Stimulated activated CD8-positive, alpha-beta memory T cell treated with anti-CD3 and anti-CD28 coated beads, Interleukin-4, amount 100 ng/mL, for 1 hour (primary cell): Measurements from ENCODE around the gene GAB2.
"Not testable (repeated sequence)": the region's sequence is repeated elsewhere in the genome, so short reads cannot be mapped to it uniquely, and the experiment has no call there.

Experiments used
- DNase-seq, 2 donors: peaks; one replicate each; pipeline ENCODE4 v3.0.0-alpha.2; 2020; ENCODE audit warnings: low read depth in 2 of 2, low spot score in 1 of 2

The GAB2 gene

DNA sequence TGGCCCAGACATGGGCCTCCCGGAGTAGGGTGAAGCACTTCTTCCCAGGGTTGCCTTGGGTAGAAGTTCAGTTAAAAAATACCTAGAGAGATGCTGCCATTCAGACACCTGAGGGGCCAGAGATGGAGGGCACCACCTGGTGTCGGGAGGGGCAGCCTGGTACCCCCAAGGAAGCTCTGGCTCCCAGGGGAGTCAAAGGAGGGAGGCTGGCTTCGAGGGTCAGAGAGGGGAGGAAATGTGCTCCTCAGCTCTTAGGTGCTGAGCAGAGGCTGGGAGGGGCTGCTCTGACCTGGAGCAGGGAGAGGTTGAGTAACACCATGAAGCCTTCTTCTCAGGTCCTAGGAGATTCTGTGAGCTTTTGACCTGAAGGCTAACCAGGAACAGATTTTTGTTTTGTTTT lies 227.8 kb downstream of the GAB2 start:
- no peak for DNase-seq

DNA sequence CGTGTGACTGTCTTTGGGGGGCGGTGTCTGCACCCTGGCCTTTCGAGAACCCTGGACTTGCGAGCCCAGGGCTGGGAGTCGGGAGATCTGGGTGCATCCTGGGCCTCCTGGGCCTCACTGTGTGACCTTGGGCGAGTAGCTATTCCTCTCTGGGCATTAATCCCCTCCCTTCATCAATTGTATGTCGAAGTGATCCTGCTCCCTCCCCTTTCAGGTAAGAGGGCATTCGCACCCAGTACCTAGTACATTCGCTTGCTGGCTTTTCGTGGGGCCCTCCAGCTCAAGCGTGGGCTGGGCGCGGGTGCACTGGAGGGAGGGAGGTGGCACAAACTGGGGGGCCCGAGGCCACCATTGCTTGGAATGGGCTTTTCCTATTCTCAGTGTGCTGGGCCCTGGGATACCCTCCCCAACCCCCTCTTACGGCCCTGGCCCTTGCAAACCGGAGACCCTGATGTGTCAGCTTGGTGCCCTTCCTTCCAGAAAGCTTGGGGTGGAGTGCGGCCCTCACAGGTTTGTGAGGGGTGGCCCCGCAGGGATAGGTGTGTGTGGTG lies 228.4 kb downstream of the GAB2 start:
- no peak for DNase-seq

DNA sequence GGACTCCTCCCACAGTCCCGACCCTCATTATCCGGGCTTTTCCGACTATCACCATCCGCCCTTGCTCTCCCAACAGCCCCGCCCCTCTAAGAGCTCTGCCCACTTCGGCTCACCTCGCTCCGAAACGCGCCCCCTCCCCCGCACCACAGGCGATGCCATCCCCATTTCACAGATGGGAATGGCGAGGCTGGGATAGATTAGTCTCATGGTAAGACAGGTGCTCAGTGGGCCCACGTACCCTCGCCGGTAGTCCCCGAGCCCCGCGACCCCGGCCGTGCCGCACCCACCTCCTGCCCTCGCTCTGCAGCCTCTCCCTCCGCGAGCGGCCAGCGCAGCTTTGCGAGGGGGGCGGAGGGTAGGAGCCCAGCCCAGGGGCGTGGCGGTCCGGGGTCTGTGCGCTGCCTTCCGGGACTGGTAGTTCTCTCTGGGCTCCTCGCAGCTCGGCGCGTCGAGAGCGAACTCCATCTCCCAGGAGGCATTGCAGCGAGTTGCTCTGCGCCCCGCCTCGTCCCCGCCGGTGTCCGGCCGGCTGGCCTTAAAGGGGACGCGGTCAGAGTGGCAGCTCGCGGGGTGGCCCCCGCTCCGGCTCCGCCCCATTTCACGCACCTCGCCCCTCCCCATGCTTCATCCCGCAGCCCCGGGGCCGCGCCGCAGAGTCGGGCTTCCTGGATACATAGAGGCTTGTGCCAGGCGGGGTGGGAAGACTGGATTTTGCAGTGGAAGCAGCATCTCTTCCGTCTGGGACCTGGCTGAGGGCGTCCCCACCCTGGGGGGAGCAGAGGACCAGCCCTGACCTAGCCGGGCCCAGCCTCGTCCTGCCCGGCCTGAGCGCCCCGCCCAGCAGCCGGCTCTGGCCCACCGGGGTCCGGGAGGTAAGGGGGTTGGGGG lies 229.1 kb downstream of the GAB2 start, which contains the start of the genes KCTD21 and USP35:
Gene KCTD21 (minus strand): TSS at position 341 of the 888 bp plus-strand sequence. CDS start 14,072 bp downstream, outside the sequence.
Gene USP35 (plus strand): TSS at position 634 of the 888 bp plus-strand sequence. CDS start 7,327 bp downstream, outside the sequence.
- DNase-seq, result peak; percentile 72 to 84

DNA sequence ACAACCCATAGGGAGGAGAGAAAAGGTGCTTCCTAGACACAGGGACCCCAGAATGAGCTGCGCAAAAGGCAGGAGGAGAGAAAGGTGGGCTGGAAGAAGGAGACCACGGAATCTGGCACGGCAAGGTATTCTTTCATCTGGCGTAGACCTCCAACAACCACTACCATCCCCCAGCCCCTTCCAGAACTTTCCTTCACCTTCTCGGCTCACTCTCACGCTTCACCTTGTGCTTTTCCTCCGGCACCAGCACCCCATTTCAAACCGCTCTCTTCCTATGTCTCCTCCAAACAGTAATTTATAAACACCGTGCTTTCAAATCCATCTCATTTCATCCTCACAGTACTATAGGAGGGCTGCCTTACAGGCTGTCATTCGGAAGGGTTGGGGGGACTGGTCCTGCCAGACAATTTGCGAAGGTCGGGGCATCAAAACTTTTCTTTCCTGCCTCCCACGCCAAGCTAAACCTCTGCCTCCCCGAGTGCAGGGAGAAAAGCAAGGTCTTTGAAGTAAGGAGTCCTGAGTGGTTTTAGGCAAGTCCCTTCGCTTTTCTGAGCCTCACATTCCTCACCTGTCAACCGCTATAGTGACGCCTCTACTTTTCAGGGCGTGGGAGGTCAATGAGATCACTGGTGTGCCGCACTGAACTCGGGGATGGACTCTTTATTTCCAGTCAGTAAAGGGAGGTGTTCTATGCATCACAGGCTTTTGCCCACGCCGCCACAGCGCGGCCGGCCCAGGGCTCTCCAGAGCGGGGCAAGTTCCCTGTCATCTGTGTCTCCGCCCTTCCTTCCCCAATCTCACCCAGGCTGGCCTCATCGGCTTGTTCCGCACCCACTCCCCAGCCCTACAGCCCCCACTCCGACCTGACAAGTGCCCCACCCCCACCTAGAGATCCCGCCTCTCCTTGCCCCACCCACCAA lies 230.0 kb downstream of the GAB2 start:
- peak; percentile 38 to 40 for DNase-seq

DNA sequence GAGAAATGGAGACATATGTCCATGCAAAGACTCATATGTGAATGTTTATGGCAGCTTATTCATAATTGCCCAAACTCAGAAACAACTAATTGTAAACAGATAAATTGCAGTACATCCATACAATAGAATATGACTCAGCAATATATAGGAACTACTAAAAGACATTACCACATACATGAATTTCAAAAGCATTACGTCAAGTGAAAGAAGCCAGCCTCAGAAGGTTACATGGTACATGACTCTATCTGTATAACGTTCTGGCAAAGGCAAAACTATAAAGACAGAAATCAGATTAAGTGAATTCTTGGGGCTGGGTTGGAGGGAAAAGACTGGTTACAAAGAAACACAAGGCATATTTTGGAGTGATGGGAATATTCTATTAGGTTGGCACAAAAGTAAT lies 236.4 kb downstream of the GAB2 start:
- no peak for DNase-seq

DNA sequence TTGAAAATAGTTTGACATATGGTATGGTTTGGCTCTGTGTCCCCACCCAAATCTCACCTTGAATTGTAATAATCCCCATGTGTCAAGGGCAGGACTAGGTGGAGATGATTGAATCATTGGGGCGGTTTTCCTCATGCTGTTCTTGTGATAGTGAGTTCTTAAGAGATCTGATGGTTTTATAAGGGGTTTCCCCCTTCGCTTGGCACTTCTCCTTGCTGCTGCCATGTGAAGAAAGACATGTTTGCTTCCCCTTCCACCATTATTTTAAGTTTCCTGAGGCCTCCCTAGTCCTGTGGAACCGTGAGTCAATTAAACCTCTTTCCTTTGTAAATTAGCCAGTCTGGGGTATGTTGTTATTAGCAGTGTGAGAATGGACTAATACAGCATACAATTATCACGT lies 236.9 kb downstream of the GAB2 start:
- DNase-seq, result no peak

DNA sequence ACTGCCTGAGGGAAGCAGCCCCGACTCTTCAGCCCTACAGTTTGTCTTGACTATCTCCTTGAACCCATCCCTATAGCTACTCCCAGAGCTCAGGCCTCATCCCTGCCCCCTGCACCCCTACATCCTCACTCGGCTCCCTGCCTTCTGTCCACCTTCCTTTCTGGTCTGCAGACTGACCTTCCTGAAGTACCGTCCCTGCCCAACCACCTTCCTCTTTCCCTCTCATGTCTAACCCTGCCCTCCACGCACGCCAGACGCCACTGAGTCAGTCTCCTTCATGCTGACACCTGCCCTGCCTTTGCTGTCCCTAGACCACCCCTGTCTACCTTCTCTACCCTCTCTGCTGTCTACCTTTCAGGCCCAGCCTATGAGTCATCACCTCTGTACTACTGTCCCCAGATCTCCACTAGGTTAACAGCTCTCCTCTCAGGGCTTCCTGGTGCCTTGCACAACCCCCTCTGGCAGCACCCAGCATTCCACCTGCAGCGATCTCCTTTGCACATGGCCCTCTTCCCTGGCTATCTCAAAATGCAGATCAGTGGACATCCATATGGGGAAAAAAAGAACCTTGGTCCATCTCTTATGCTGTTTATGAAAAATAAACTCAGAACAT lies 238.1 kb downstream of the GAB2 start:
- no peak for DNase-seq

DNA sequence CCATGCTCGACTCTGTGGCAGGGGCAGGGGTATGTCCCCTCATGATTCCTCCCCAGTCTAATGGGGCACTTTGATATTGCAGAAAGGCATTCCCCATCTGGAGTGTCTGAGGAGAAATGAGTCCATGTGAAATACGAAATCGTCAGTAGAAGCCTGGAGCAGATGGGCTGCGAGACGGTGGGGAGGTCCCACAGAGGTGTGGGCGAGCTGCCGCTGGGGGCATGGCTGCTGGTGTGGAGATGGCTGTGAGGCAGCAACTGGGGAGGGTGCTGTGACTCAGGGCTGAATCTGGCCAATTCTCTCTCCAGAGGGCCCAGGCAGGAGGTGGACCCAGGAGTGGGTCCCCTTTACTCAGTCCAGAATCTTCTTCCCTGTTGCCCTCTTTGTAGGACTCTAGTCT lies 240.4 kb downstream of the GAB2 start:
- DNase-seq, result no peak

DNA sequence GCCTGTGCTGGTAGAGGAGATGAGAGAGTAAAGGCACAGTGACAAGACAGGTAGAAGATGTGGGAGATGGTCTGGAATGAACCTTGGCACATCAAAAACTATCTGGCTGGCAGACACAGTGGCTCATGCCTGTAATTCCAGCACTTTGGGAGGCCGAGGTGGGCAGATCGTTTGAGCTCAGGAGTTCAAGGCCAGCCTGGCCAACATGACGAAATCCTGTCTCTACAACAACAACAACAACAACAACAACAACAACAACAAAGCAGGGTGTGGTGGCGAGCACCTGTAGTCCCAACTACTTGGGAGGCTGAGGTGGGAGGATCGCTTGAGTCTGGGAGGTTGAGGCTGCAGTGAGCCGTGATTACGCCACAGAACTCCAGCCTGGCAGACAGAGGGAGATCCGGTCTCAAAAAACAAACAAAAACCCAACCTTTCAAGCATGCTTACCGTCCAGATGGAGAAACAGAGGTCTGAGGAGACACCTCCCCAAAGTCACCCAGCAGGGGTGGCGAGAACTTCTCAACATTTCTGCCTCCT lies 240.9 kb downstream of the GAB2 start:
- DNase-seq, result no peak

DNA sequence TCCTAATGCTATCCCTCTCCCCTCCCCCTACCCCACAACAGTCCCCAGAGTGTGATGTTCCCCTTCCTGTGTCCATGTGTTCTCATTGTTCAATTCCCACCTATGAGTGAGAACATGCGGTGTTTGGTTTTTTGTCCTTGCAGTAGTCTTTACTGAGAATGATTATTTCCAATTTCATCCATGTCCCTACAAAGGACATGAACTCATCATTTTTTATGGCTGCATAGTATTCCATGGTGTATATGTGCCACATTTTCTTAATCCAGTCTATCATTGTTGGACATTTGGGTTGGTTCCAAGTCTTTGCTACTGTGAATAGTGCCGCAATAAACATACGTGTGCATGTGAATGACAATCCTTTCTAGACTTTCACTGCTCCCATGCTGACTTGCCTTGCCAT lies 241.8 kb downstream of the GAB2 start:
- DNase-seq, result not testable (repeated sequence)

DNA sequence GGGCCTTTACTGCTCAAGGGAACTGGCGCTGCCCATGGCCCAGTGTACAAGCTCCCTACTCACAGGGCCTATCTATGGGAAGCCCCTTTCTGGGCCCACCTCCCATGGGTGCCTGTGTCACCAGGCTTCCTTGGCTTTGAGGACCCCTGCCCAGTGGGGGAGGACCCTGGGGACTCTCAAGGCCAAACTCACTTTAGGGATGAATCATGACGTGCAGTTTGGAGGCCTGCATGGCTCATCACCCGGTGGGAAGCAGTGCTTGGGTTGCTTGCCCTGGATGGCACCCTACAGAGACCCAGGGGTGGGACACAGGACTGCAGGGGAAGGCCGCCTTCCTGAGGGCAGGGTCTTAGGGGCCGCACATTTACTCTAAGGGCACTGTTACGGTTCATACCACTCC lies 245.7 kb downstream of the GAB2 start:
- DNase-seq, result no peak

DNA sequence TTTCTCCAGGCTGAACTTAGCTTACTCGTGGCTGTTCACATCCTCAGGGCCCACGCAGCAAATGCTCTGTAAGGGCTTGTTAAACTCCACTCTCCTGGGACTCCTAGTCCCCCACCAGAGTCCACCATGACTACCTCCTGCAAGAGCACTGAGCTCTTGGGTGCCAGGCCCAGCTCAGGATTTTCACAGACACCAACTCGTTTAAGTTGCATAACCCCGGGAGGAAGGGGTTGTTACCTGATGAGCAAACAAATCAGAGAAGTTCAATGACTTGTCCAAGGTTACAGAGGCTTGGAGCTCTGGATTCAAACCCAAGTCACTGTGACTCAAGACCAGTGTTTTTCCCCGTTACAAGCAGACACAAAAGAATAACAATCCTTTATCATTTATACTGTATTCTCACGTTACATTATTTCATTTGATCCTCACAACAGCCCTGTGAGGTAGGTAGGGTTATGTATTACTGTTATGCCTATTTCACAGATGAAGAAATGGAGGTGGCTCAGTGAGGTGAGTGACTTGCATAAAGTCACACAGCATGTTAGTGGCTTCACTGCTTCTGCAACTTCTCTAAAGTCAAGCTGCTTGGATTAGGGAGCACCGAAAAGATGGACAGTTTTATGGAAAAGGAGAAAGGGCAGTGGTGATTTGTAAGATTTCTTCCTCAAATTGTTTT lies 246.6 kb downstream of the GAB2 start:
- DNase-seq, result no peak

DNA sequence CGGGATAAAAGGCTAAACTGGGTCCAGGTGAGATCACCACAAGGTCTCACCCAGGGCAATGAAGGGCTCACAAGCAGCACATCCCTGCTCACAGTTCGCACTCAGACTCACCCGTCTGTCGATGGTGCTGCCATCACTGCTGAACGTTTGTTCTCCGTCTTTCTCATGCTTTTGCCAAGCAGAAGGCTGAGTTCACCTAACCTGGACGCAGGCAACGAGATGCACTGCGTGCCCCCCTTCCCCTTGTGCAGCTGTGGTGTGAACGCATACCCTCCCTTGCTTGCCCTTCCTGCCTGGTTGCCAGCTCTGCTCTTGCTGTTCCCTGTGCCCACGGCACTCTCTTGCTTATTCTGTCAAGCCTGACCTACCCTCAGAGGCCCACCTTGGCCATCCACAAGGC lies 247.2 kb downstream of the GAB2 start:
- DNase-seq, result no peak

DNA sequence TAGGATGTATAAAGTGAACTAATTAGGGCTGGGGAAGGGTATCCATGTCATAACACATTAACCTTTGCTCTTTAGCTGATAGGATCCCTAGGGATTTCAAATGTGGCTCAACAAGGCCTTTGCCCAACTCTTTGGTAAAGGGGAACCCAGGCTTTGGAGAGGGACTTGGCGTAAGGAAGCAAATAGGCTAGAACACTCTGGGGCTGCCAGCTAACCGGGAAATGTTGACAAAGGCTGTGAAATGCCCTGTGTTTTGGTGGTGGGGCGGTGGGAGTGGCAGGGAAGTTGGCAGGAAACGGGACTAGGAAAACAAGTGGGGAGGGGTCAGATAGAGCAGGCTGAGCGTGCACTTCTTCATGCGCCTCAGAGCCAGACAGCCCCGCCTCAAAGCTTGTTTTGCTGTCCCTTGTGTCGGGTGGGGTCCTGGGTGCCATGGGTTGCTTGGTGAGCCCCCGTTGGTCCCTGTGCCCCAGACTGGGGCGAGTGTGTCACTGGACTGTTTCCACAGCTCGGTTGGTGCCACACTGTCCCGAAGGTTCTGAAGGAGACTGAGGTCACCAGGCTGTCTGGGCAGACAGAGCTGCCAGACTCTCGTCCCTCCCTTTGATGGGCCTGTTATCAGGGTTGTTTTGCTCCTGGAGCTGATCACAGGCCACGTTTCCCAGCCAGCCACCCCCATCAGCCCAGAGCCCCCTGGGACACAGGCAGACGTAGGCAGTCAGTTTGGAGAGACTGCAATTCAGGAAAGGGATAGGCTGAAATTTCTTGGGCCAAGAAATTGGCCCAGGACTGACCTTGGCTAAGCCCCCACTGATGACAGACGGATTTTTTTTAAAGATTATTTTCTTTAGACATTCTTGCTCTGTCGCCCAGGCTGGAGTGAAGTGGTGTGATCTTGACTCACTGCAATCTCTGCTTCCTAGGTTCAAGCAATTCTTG lies 248.8 kb downstream of the GAB2 start:
- no peak for DNase-seq

DNA sequence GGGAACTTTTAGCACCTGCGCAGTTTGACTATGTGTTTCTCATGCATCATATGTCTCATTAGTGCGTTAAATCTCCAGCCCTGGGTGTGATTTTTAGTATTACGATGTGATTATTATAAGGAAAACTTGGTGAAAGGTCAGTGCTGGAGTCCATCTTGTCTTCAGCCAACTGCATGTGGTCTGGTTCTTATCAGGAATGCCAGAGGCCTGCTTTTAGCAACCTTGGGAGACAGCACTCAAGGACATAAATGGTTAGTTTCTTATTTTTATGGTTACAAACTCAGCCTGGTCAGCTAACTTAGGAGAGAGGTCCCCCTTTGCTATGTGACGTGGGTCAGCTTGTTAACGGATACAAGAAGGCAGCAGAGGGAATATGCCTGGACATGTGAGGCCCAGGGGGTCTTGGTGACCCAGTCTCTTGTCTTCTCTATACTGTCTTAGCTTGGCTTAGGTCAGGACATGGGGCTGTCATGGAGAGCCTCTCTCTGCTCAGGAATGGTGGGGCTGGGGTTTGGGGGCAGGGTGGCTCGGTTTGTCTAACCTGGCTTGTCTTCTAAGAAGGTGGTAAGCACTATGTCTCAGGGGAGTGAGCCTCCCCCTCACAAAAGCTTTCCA lies 250.7 kb downstream of the GAB2 start:
- no peak for DNase-seq
